ENCODE results near the gene KIAA0825. TPM values are rescaled to one million over a fixed set of nuclear protein-coding genes. Genes with fewer than 3 reads are reported as not detected.

Gene KIAA0825
- polyA plus RNA-seq, 3 donors = 0.56 to 1.3 (median 0.89) TPM

DNA sequence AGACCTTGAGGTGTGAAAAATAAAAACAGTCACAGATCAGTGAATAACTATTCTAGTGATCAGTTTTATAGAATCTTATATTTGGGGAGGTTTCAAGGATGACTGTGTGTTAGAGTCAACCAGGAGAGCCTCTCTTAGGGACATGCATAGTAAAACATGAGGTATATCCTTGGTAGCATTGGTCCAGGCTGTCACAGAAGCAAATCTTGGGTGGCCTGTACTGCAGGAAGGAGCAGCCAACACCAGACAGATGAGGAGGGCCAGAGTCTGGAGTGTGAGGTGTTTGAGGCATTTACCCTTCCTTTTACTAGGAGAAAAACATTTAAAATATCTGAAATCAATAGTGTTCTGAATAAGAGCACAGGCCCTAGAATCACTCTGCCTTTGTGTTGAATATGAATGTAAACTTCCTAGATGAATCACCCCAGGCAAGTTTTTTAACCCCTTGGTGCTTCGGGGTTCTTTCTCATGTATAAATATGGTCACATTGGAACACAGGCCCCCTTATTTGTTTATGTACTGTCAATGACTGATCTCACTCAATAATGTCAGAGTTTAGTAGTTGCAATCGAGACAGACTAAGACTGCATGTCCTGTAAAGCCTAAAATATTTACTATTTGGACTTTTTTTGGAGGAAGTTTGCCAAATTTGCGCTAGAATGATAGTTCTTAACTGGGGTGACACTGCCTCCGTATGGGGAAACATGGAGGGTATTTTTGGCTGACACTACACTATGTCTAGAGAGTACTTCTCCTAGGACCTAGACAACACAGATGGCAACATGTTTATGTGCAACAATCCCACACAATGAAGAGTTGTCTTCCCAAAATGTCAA lies 460.5 kb downstream of the KIAA0825 start:
- no peaks in the 10 kb centered on the region for H3K27me3 ChIP-seq (ENCODE audit: control insufficient read depth in 2 of 2, insufficient read depth in 2 of 2, low read length in 2 of 2)
- intact Hi-C loops (cut with micrococcal nuclease) = no loop called here
- no peaks in the 10 kb centered on the region for H3K36me3 Mint-ChIP-seq
- H3K9me3 Mint-ChIP-seq = no peaks in the 10 kb centered on the region
- no peak overlapping the region for H3K27ac ChIP-seq (ENCODE audit: low read depth in 1 of 2, low read length in 2 of 2)
- TF ChIP-seq, protein P1, sequence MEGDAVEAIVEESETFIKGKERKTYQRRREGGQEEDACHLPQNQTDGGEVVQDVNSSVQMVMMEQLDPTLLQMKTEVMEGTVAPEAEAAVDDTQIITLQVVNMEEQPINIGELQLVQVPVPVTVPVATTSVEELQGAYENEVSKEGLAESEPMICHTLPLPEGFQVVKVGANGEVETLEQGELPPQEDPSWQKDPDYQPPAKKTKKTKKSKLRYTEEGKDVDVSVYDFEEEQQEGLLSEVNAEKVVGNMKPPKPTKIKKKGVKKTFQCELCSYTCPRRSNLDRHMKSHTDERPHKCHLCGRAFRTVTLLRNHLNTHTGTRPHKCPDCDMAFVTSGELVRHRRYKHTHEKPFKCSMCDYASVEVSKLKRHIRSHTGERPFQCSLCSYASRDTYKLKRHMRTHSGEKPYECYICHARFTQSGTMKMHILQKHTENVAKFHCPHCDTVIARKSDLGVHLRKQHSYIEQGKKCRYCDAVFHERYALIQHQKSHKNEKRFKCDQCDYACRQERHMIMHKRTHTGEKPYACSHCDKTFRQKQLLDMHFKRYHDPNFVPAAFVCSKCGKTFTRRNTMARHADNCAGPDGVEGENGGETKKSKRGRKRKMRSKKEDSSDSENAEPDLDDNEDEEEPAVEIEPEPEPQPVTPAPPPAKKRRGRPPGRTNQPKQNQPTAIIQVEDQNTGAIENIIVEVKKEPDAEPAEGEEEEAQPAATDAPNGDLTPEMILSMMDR (IDR thresholded peaks at IDR 0.05) = no peak
- no peaks in the 10 kb centered on the region for H3K4me1 ChIP-seq (ENCODE audit: control insufficient read depth in 1 of 2, insufficient read depth in 2 of 2, low read length in 2 of 2)
- no peaks in the 10 kb centered on the region for H3K4me1 Mint-ChIP-seq
- H3K4me3 Mint-ChIP-seq = no peak overlapping the region
- no peak overlapping the region for H3K4me2 ChIP-seq (replicated peaks; ENCODE audit: extremely low read depth, low read length, poor library complexity, severe bottlenecking)
- H3K79me2 ChIP-seq (ENCODE audit: insufficient read depth, low read length) = no peaks in the 10 kb centered on the region
- H3K4me3 ChIP-seq (replicated peaks in 1 of 3; ENCODE audit: low read depth in 2 of 3, low read length in 3 of 3) = no peak overlapping the region
- H3K36me3 ChIP-seq (replicated peaks in 1 of 2; ENCODE audit: control insufficient read depth in 1 of 2, insufficient read depth in 2 of 2, low read length in 2 of 2) = no peaks in the 10 kb centered on the region
- H3K9me3 ChIP-seq (replicated peaks in 1 of 2; ENCODE audit: control insufficient read depth in 1 of 2, insufficient read depth in 1 of 2, low read length in 2 of 2) = no peaks in the 10 kb centered on the region
- DNase-seq = no peak
- H3K27ac Mint-ChIP-seq = no peak overlapping the region
- H4K20me1 ChIP-seq (ENCODE audit: insufficient read depth, low read length) = no peaks in the 10 kb centered on the region
- WGBS (ENCODE audit: insufficient coverage) = no CpG with 5 or more reads among the region's 4 CpGs
- no peak overlapping the region for H3K9ac ChIP-seq (ENCODE audit: insufficient read depth, low read length, poor library complexity, severe bottlenecking)
- peaks cover 0 to 1% (median 0%) of the 10 kb centered on the region in 3 donors for H3K27me3 Mint-ChIP-seq (ENCODE audit: low read depth in 3 of 3)
- H2AFZ ChIP-seq (ENCODE audit: insufficient read depth, low read depth, low read length, poor library complexity, severe bottlenecking) = no peak overlapping the region

GRCh38 chr5:94154672-94155071 lies 463.7 kb downstream of the KIAA0825 start:
- H3K9ac ChIP-seq (ENCODE audit: insufficient read depth, low read length, poor library complexity, severe bottlenecking) = no peak overlapping the region
- no peak for DNase-seq
- Mint-ChIP-seq H3K4me3 (no peak overlapping the region), H3K9me3 (peaks cover 0 to 7% (median 2%) of the 10 kb centered on the region in 7 donors), H3K27me3 (ENCODE audit: low read depth in 3 of 3) (no peaks in the 10 kb centered on the region), H3K4me1 (no peaks in the 10 kb centered on the region), H3K36me3 (no peaks in the 10 kb centered on the region), H3K27ac (no peak overlapping the region)
- no peaks in the 10 kb centered on the region for H3K9me3 ChIP-seq (replicated peaks in 1 of 2; ENCODE audit: control insufficient read depth in 1 of 2, insufficient read depth in 1 of 2, low read length in 2 of 2)
- no peak overlapping the region for H2AFZ ChIP-seq (ENCODE audit: insufficient read depth, low read depth, low read length, poor library complexity, severe bottlenecking)
- TF ChIP-seq, protein P1 (IDR thresholded peaks at IDR 0.05) = no peak
- WGBS (ENCODE audit: insufficient coverage) = 91% methylated on average over 2 of the region's 2 CpGs
- no peak overlapping the region for H3K4me2 ChIP-seq (replicated peaks; ENCODE audit: extremely low read depth, low read length, poor library complexity, severe bottlenecking)
- intact Hi-C loops (cut with micrococcal nuclease) = no loop called here
- no peak overlapping the region for H3K27ac ChIP-seq (ENCODE audit: low read depth in 1 of 2, low read length in 2 of 2)
- no peaks in the 10 kb centered on the region for H3K79me2 ChIP-seq (ENCODE audit: insufficient read depth, low read length)
- no peaks in the 10 kb centered on the region for H3K36me3 ChIP-seq (replicated peaks in 1 of 2; ENCODE audit: control insufficient read depth in 1 of 2, insufficient read depth in 2 of 2, low read length in 2 of 2)
- no peaks in the 10 kb centered on the region for H3K4me1 ChIP-seq (ENCODE audit: control insufficient read depth in 1 of 2, insufficient read depth in 2 of 2, low read length in 2 of 2)
- no peak overlapping the region for H3K4me3 ChIP-seq (replicated peaks in 1 of 3; ENCODE audit: low read depth in 2 of 3, low read length in 3 of 3)
- H4K20me1 ChIP-seq (ENCODE audit: insufficient read depth, low read length) = no peaks in the 10 kb centered on the region
- H3K27me3 ChIP-seq (ENCODE audit: control insufficient read depth in 2 of 2, insufficient read depth in 2 of 2, low read length in 2 of 2) = no peaks in the 10 kb centered on the region

Data from CD14-positive monocyte (primary cell).